Upper lobe of right lung (tissue), 1 donor: ENCODE data around the gene CILP. TPM values are rescaled to one million over a fixed set of nuclear protein-coding genes. Genes with fewer than 3 reads are reported as not detected.
"Not testable (repeated sequence)": the region's sequence is repeated elsewhere in the genome, so short reads cannot be mapped to it uniquely, and the experiment has no call there.

ENCODE experiments used
- ATAC-seq: fragments of 200-7000 bp; cut with Tn5 transposase; one replicate; pipeline ENCODE4 v1.9.1; 2020; ENCODE audit warnings: mild to moderate bottlenecking, moderate library complexity
- DNase-seq: peaks from one replicate; pipeline ENCODE4 v3.0.0-alpha.2; 2020
- H3K27ac ChIP-seq: fragments of 200-600 bp; one replicate; pipeline ENCODE4 v1.8.0; 2022
- H3K27me3 ChIP-seq: fragments of 200-600 bp; one replicate; pipeline ENCODE4 v1.8.0; 2022; ENCODE audit warnings: mild to moderate bottlenecking
- H3K36me3 ChIP-seq: fragments of 200-600 bp; one replicate; pipeline ENCODE4 v1.8.0; 2022
- H3K4me1 ChIP-seq: fragments of 200-600 bp; one replicate; pipeline ENCODE4 v1.8.0; 2022
- H3K4me3 ChIP-seq: fragments of 200-600 bp; one replicate; pipeline ENCODE4 v1.8.0; 2022; ENCODE audit warnings: mild to moderate bottlenecking
- H3K9me3 ChIP-seq: fragments of 200-600 bp; one replicate; pipeline ENCODE4 v1.8.0; 2022
- intact Hi-C: fragments of 100-400 bp; cut with DNase I; formaldehyde crosslinking; loops from one replicate; pipeline ENCODE4 v1.11.0; 2022
- total RNA-seq: library from RNA; stranded (reverse); fragmentation: NEBNext Ultra II Directional; extraction: Animal tissue kit (Norgen Biotek cat#: 25700); gene quantifications from one replicate; pipeline ENCODE4 v1.2.1, GENCODE V29; 2021
- TF ChIP-seq, protein P1 (sequence below): fragments of 200-600 bp; IDR thresholded peaks from one replicate; pipeline ENCODE4 v1.8.0; 2022; ENCODE audit warnings: antibody characterized with exemption
- donor health status: DM: no; HTN: yes; CAD: no; lungs with severe emphysema.

CILP gene
- total RNA-seq, 1 donor from 2014 or later: 1.1 TPM

GRCh38 chr15:65192016-65192415, 19.3 kb downstream of the CILP start:
- H3K27me3 ChIP-seq: no peaks in the 10 kb centered on the region
- DNase-seq: no peak
- TF ChIP-seq, protein P1, sequence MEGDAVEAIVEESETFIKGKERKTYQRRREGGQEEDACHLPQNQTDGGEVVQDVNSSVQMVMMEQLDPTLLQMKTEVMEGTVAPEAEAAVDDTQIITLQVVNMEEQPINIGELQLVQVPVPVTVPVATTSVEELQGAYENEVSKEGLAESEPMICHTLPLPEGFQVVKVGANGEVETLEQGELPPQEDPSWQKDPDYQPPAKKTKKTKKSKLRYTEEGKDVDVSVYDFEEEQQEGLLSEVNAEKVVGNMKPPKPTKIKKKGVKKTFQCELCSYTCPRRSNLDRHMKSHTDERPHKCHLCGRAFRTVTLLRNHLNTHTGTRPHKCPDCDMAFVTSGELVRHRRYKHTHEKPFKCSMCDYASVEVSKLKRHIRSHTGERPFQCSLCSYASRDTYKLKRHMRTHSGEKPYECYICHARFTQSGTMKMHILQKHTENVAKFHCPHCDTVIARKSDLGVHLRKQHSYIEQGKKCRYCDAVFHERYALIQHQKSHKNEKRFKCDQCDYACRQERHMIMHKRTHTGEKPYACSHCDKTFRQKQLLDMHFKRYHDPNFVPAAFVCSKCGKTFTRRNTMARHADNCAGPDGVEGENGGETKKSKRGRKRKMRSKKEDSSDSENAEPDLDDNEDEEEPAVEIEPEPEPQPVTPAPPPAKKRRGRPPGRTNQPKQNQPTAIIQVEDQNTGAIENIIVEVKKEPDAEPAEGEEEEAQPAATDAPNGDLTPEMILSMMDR: no peak

DNA sequence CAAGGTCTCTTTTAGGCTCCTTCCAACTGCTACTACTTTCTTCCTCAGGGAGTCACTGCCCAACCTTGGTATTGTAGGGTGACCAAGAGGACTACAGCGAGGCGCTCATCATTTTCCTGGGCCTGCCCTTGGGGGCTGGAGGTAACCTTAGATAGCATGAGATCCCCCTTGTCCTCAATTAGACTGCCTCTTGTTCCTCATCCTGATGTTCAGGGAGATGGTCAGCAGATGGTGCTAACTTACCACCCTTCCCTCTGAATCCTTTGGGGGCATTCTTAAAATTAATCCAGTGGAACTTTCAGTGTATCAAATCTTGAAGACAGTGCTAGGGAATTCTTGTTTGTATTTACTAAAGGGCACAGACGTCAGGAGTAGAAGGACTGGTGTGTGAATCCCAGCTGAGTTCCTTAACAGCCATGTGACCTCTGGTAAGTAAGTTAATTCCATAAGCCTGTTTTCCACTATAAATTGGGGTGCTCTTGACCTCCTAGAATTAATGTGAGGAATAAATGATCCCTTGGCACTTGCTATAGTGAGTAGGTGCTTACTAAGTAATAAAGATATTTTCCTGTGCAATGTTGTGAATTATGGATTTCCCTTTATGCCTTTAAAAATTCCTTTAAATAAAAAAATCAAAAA, 22.1 kb downstream of the CILP start:
- TF ChIP-seq, protein P1: peak; percentile 62
- intact Hi-C loops: loop anchor here (10.0 kb wide), 1 partner anchor 116 kb away; the partner anchor contains the start of gene RNU5B-1
- H3K27me3 ChIP-seq: no peaks in the 10 kb centered on the region
- no peaks in the 10 kb centered on the region for H3K9me3 ChIP-seq
- H3K4me3 ChIP-seq: no peak overlapping the region
- peaks cover 5% of the 10 kb centered on the region for H3K4me1 ChIP-seq
- DNase-seq (no peak), ATAC-seq (no peak)
- no peak overlapping the region for H3K27ac ChIP-seq
- no peaks in the 10 kb centered on the region for H3K36me3 ChIP-seq

More at GRCh38 chr15:65192016-65192415, 19.3 kb downstream of the CILP start:
- Histone ChIP-seq H3K4me1 (no peaks in the 10 kb centered on the region), H3K27ac (no peak overlapping the region), H3K9me3 (no peaks in the 10 kb centered on the region), H3K36me3 (no peaks in the 10 kb centered on the region), H3K4me3 (no peak overlapping the region)
- intact Hi-C loops: no loop called here
- ATAC-seq: peak; percentile 24

- H3K36me3 ChIP-seq, H3K27me3 ChIP-seq, H3K27ac ChIP-seq, H3K4me3 ChIP-seq, H3K9me3 ChIP-seq, H3K4me1 ChIP-seq, DNase-seq, ATAC-seq: not testable (repeated sequence)
- intact Hi-C loops: loop anchor here (10.0 kb wide), 1 partner anchor 116 kb away; the partner anchor contains the start of gene RNU5B-1
Measured at GRCh38 chr15:65188472-65188871, 22.8 kb downstream of the CILP start.

- DNase-seq (peak; percentile 96), ATAC-seq (peak; percentile 98)
- no peaks in the 10 kb centered on the region for H3K27me3 ChIP-seq
- TF ChIP-seq, protein P1: no peak
- H3K27ac ChIP-seq: peak within 1 kb of the TSS; percentile 91
- H3K4me3 ChIP-seq: peak within 1 kb of the TSS; percentile 93
- H3K36me3 ChIP-seq: peaks cover 7% of the 10 kb centered on the region
- intact Hi-C loops: loop anchor here (10.0 kb wide), 1 partner anchor 120 kb away; the partner anchor contains the start of gene RNU5B-1
- H3K4me1 ChIP-seq: peaks cover 21% of the 10 kb centered on the region
- H3K9me3 ChIP-seq: no peaks in the 10 kb centered on the region
Measured at GRCh38 chr15:65184868-65185717, 26.2 kb downstream of the CILP start, which contains the start of gene CLPX. Gene CLPX, minus strand, starts transcription at chr15:65185342. Its CDS starts 189 bp downstream, at chr15:65185153.

DNA sequence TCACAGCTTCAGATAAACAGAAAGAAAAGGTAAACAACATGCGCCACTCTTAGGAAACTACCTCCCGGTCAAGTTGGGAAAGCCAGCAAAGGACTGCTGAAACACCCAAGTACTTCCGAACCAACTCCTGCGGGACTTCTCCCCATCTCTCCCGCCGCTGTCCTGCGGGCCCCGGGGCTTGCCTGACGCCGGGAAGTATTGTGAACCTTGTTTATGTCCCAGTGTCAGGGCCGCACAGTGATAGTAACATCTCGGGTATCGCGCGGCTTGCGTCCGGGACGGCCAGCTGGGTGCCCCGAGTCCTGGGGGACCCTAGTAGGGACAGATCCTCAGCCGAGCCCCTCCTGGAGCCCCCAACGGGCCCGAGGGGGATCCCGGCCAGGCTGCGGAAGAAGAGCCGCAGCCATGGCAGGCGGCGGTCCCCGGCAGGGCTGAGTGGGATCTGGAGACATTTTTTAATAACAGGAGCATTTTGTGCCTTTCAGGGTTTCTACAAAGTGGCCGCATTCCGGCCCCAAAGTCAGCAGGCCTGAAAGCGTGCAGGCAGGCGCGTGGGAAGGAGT, 26.9 kb downstream of the CILP start:
- intact Hi-C loops: loop anchor here (10.0 kb wide), 1 partner anchor 120 kb away; the partner anchor contains the start of gene RNU5B-1
- peak; percentile 49 for ATAC-seq
- Histone ChIP-seq H3K36me3 (peaks cover 14% of the 10 kb centered on the region), H3K27ac (peak overlapping the region; percentile 91), H3K27me3 (no peaks in the 10 kb centered on the region), H3K9me3 (no peaks in the 10 kb centered on the region), H3K4me3 (peak overlapping the region; percentile 93), H3K4me1 (peaks cover 21% of the 10 kb centered on the region)
- TF ChIP-seq, protein P1: no peak
- DNase-seq: peak; percentile 81
